ENCODE data around the gene LRRTM2.

LRRTM2 gene

GRCh38 chr5:138878437-138879235 lies 3.5 kb upstream of the LRRTM2 start:
- no peak for DNase-seq

GRCh38 chr5:138876811-138877210 lies 1.7 kb upstream of the LRRTM2 start:
- no peak for DNase-seq

GRCh38 chr5:138875946-138876345 lies 811 bp upstream of the LRRTM2 start:
- DNase-seq = no peak

GRCh38 chr5:138875552-138875875 lies 379 bp upstream of the LRRTM2 start:
- DNase-seq = no peak

- no peak for DNase-seq
These were observed 894 bp downstream of the LRRTM2 start for GRCh38 chr5:138874241-138874640.

- DNase-seq = no peak
These were observed 1.5 kb downstream of the LRRTM2 start for GRCh38 chr5:138873466-138874221.

GRCh38 chr5:138872841-138873465 lies 2.2 kb downstream of the LRRTM2 start:
- DNase-seq = no peak

GRCh38 chr5:138870611-138871010 lies 4.5 kb downstream of the LRRTM2 start:
- DNase-seq = no peak

- no peak for DNase-seq
These were observed 5.2 kb downstream of the LRRTM2 start for GRCh38 chr5:138869763-138870500.

- DNase-seq = no peak
These were observed 6.1 kb downstream of the LRRTM2 start for GRCh38 chr5:138869038-138869437.

- DNase-seq = no peak
These were observed 8.1 kb downstream of the LRRTM2 start for GRCh38 chr5:138867011-138867410.

GRCh38 chr5:138853132-138853531 lies 22.0 kb downstream of the LRRTM2 start:
- no peak for DNase-seq

GRCh38 chr5:138850865-138851435 lies 24.2 kb downstream of the LRRTM2 start:
- DNase-seq = no peak

GRCh38 chr5:138849882-138850281 lies 25.3 kb downstream of the LRRTM2 start:
- DNase-seq = no peak

- DNase-seq = no peak
These were observed 25.7 kb downstream of the LRRTM2 start for GRCh38 chr5:138849439-138849838.

- DNase-seq = no peak
These were observed 30.2 kb downstream of the LRRTM2 start for GRCh38 chr5:138844812-138845513.

- DNase-seq = no peak
These were observed 31.0 kb downstream of the LRRTM2 start for GRCh38 chr5:138844125-138844461.

- no peak for DNase-seq
These were observed 31.6 kb downstream of the LRRTM2 start for GRCh38 chr5:138843316-138844124.

- no peak for DNase-seq
These were observed 33.6 kb downstream of the LRRTM2 start for GRCh38 chr5:138841531-138841930.

GRCh38 chr5:138840103-138840502 lies 35.0 kb downstream of the LRRTM2 start:
- DNase-seq = no peak

- DNase-seq = no peak
These were observed 38.0 kb downstream of the LRRTM2 start for GRCh38 chr5:138837160-138837559.
